Measurements from ENCODE around the gene OMA1. TPM values are rescaled to one million over a fixed set of nuclear protein-coding genes. Genes with fewer than 3 reads are reported as not detected.

OMA1 gene
- total RNA-seq, 1 experiment from 2014 or later: 21.9 TPM

- intact Hi-C loops (cut with micrococcal nuclease): no loop called here
- ChIA-PET RAD21 (ENCODE audit: low non-redundant PET in 1 of 2, low total read pairs in 2 of 2, uncharacterized antibody in 2 of 2, unreplicated experiment in 2 of 2) (no interaction called here), CTCF (no interaction called here), POLR2A (no interaction called here)
- no peaks in the 10 kb centered on the region for H4K20me1 ChIP-seq (ENCODE audit: insufficient read depth)
- H3K4me1 ChIP-seq (ENCODE audit: control insufficient read depth in 1 of 2, insufficient read depth in 2 of 2, low read length in 2 of 2): no peaks in the 10 kb centered on the region
- H3K79me2 ChIP-seq (ENCODE audit: insufficient read depth, low read length): no peaks in the 10 kb centered on the region
- no peaks in the 10 kb centered on the region for H3K36me3 ChIP-seq (ENCODE audit: control insufficient read depth in 1 of 2, insufficient read depth in 2 of 2, low read length in 2 of 2)
- no peak overlapping the region for H3K27ac ChIP-seq (ENCODE audit: low read depth, low read length)
- TF ChIP-seq SIN3A (IDR thresholded peaks at IDR 0.05; ENCODE audit: low read depth) (no peak), FOSL1 (IDR thresholded peaks at IDR 0.05; ENCODE audit: low read depth) (no peak), POLR2AphosphoS5 (IDR thresholded peaks at IDR 0.05; ENCODE audit: low read depth, low read length) (no peak), REST (IDR thresholded peaks at IDR 0.05; ENCODE audit: low read depth) (no peak), MAX (IDR thresholded peaks at IDR 0.05) (no peak), SP1 (IDR thresholded peaks at IDR 0.05; ENCODE audit: low read depth) (no peak), JUND (IDR thresholded peaks at IDR 0.05) (no peak), CEBPB (IDR thresholded peaks at IDR 0.05; ENCODE audit: low read depth) (no peak), EZH2phosphoT487 (IDR thresholded peaks at IDR 0.05; ENCODE audit: borderline replicate concordance) (no peak), ELF1 (IDR thresholded peaks at IDR 0.05; ENCODE audit: borderline replicate concordance, low read depth) (no peak), TCF7L2 (IDR thresholded peaks at IDR 0.05; ENCODE audit: borderline replicate concordance, extremely low read depth, insufficient read depth, insufficient read length) (no peak), YY1 (IDR thresholded peaks at IDR 0.05; ENCODE audit: extremely low read depth, insufficient replicate concordance, low read depth, low read length) (no peak), CTCF (IDR thresholded peaks at IDR 0.05 in 2 of 3, conservative IDR thresholded peaks at IDR 0.05 in 1 of 3; ENCODE audit: borderline replicate concordance in 1 of 3, insufficient read depth in 1 of 3, low read depth in 2 of 3, low read length in 2 of 3) (no peak), SRF (IDR thresholded peaks at IDR 0.05; ENCODE audit: low read depth) (no peak), RAD21 (IDR thresholded peaks at IDR 0.05; ENCODE audit: low read depth) (no peak)
- TF ChIP-seq, protein P1, sequence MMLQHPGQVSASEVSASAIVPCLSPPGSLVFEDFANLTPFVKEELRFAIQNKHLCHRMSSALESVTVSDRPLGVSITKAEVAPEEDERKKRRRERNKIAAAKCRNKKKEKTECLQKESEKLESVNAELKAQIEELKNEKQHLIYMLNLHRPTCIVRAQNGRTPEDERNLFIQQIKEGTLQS (IDR thresholded peaks at IDR 0.05): no peak
- TF ChIP-seq, protein P2, sequence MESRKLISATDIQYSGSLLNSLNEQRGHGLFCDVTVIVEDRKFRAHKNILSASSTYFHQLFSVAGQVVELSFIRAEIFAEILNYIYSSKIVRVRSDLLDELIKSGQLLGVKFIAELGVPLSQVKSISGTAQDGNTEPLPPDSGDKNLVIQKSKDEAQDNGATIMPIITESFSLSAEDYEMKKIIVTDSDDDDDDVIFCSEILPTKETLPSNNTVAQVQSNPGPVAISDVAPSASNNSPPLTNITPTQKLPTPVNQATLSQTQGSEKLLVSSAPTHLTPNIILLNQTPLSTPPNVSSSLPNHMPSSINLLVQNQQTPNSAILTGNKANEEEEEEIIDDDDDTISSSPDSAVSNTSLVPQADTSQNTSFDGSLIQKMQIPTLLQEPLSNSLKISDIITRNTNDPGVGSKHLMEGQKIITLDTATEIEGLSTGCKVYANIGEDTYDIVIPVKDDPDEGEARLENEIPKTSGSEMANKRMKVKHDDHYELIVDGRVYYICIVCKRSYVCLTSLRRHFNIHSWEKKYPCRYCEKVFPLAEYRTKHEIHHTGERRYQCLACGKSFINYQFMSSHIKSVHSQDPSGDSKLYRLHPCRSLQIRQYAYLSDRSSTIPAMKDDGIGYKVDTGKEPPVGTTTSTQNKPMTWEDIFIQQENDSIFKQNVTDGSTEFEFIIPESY (IDR thresholded peaks at IDR 0.05; ENCODE audit: extremely low read depth, insufficient replicate concordance, low read length): no peak
- H3K4me2 ChIP-seq (ENCODE audit: low read length): no peak overlapping the region
- H2AFZ ChIP-seq (ENCODE audit: low read depth, low read length, poor library complexity, severe bottlenecking): no peak overlapping the region
- ATAC-seq (no peak), DNase-seq (ENCODE audit: low read depth, low spot score) (no peak)
- no peak overlapping the region for H3K9ac ChIP-seq (ENCODE audit: low read length)
- no peaks in the 10 kb centered on the region for H3K9me3 ChIP-seq (ENCODE audit: control insufficient read depth in 1 of 2, insufficient read depth in 1 of 2, low read depth in 1 of 2, low read length in 2 of 2)
- no peak overlapping the region for H3K4me3 ChIP-seq (replicated peaks in 1 of 2; ENCODE audit: low read depth in 1 of 2, low read length in 2 of 2)
- no peaks in the 10 kb centered on the region for H3K9me2 ChIP-seq (ENCODE audit: insufficient read depth)
- H3K27me3 ChIP-seq (ENCODE audit: insufficient read depth, low read length): no peaks in the 10 kb centered on the region
- BruUV-seq (replicated peaks): no TSS peak
Observed at GRCh38 chr1:58505286-58505685, 41.2 kb downstream of the OMA1 start.

Data from HCT116 (cell line).